ENCODE data around the gene TSSC4.

DNA sequence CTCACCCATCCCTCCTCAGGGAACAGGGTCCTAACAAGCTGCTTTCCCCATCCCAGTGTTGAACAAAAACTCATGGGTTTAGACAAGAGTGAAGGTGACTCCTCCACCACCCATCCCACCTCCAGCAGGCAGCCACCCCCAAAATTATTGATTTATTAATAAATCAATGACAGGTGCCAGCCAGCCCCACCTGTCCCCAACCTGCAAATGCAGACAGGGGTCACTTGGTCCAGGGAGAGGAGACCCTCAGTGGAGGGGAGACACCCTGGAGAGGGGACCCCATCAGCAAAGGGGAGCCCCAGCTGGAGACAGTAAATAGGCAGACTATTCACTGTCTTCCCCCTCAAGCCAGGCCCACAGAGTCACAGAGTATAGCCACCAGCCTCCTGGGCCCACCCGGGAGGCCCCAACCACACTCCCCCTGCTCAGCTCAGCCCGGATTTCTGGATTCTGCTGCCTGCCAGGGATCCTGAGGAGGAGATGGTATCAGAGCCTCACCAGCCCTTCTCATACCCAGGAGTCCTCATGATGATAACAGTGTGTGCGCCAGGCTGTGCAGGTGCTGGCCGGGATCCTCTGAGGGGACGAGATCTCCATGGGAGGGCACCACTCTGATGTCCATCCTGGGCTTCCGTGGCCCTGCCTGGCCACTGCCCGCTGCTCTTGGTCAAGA lies 32.2 kb upstream of the TSSC4 start:
- TF ChIP-seq, protein P1, sequence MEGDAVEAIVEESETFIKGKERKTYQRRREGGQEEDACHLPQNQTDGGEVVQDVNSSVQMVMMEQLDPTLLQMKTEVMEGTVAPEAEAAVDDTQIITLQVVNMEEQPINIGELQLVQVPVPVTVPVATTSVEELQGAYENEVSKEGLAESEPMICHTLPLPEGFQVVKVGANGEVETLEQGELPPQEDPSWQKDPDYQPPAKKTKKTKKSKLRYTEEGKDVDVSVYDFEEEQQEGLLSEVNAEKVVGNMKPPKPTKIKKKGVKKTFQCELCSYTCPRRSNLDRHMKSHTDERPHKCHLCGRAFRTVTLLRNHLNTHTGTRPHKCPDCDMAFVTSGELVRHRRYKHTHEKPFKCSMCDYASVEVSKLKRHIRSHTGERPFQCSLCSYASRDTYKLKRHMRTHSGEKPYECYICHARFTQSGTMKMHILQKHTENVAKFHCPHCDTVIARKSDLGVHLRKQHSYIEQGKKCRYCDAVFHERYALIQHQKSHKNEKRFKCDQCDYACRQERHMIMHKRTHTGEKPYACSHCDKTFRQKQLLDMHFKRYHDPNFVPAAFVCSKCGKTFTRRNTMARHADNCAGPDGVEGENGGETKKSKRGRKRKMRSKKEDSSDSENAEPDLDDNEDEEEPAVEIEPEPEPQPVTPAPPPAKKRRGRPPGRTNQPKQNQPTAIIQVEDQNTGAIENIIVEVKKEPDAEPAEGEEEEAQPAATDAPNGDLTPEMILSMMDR (IDR thresholded peaks at IDR 0.05), result no peak
- TF ChIP-seq POLR2A (IDR thresholded peaks at IDR 0.05), result no peak
